GM12891 (cell line): Measurements from ENCODE around the gene TRIM10.

Experiments used
- POLR2A ChIP-seq: IDR thresholded peaks from 2 replicates; pipeline ENCODE4 v1.6.1; 2011; ENCODE audit warnings: low read depth, low read length, control low read depth
- POLR2AphosphoS5 ChIP-seq: IDR thresholded peaks from 2 replicates; pipeline ENCODE4 v1.6.1; 2011; ENCODE audit warnings: low read depth, low read length, control low read depth
- POU2F2 ChIP-seq: IDR thresholded peaks from 2 replicates; pipeline ENCODE4 v1.6.1; 2011; ENCODE audit warnings: low read depth, mild to moderate bottlenecking, control low read depth, low read length, moderate library complexity
- SPI1 ChIP-seq: IDR thresholded peaks from 2 replicates; pipeline ENCODE4 v1.6.1; 2011; ENCODE audit warnings: low read depth, low read length, control low read depth
- TAF1 ChIP-seq: IDR thresholded peaks from 2 replicates; pipeline ENCODE4 v1.6.1; 2011; ENCODE audit warnings: low read depth, low read length, control low read depth

- TF ChIP-seq TAF1 (no peak), POLR2A (no peak), POLR2AphosphoS5 (no peak), POU2F2 (no peak), SPI1 (no peak)
Measured at GRCh38 chr6:30127238-30128093, 33.5 kb downstream of the TRIM10 start.
